ENCODE results near the gene RTN4IP1.

- TF ChIP-seq POLR2A (IDR thresholded peaks at IDR 0.05) (no peak), CTCF (IDR thresholded peaks at IDR 0.05) (no peak)
These were observed 83.0 kb downstream of the RTN4IP1 start for GRCh38 chr6:106546261-106546690.
